LNCaP clone FGC (cell line): ENCODE measurements around the gene SKAP1.

Experiments
- DNase-seq: peaks from one replicate; pipeline ENCODE4 v3.0.0-alpha.2; 2011; ENCODE audit warnings: low read depth
- H3K4me3 ChIP-seq: 2 replicates; pipeline ENCODE4 v1.5.1; 2011; ENCODE audit warnings: mild to moderate bottlenecking, low read depth, low read length, control low read depth
- TF ChIP-seq, protein P1 (sequence below): IDR thresholded peaks from 2 replicates; pipeline ENCODE4 v1.5.1; 2012; ENCODE audit warnings: mild to moderate bottlenecking; ENCODE audit not compliant: control insufficient read depth, insufficient read depth; ENCODE audit errors: extremely low read depth

SKAP1 gene

DNA sequence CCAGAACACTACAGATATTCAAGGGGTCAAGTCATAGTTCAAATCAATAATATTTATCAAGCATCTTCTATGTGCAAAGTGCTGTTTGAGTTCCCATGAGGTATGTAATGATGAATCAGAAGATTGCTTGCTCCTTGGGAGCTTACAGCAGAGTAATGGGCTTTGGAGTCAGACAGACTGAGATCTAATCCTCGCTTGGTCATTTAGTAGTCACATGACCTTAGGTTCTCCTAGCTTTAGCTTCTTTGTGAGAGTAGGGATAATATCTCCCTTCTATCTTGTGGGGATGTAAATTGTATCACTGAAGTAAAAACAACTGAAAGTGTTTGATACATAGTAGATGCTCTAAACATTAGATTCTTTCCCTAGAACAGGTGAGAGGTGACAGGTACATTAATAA lies 292.4 kb downstream of the SKAP1 start:
- H3K4me3 ChIP-seq = no peak overlapping the region
- TF ChIP-seq, protein P1, sequence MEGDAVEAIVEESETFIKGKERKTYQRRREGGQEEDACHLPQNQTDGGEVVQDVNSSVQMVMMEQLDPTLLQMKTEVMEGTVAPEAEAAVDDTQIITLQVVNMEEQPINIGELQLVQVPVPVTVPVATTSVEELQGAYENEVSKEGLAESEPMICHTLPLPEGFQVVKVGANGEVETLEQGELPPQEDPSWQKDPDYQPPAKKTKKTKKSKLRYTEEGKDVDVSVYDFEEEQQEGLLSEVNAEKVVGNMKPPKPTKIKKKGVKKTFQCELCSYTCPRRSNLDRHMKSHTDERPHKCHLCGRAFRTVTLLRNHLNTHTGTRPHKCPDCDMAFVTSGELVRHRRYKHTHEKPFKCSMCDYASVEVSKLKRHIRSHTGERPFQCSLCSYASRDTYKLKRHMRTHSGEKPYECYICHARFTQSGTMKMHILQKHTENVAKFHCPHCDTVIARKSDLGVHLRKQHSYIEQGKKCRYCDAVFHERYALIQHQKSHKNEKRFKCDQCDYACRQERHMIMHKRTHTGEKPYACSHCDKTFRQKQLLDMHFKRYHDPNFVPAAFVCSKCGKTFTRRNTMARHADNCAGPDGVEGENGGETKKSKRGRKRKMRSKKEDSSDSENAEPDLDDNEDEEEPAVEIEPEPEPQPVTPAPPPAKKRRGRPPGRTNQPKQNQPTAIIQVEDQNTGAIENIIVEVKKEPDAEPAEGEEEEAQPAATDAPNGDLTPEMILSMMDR = no peak
- DNase-seq = no peak

DNA sequence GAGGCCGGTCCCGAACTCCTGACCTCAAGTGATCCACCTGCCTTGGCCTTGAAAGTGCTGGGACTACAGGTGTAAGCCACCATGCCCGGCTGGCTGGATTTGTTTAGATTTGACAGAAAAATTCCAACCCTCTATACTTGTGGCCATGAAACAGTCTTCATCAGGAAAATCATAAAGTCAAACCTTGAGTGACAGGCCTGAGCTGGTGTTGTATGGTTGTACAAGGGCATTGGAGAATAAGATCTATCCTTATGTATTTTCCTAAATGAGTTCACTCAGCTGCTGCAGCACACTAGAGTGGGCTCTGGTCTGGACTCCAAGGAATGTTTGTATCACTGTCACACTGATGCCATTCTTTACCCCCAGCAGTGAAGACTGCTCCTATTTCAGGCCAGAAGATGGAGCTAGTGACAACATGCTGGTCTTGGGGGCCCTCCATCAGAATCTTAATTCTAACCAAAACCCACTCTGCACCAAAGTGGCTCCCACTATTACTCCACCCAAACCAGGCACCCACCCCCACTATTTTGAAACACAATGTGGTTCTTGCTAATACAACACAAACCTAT lies 295.0 kb downstream of the SKAP1 start:
- H3K4me3 ChIP-seq = no peak overlapping the region
- DNase-seq = no peak
- TF ChIP-seq, protein P1 = no peak

DNA sequence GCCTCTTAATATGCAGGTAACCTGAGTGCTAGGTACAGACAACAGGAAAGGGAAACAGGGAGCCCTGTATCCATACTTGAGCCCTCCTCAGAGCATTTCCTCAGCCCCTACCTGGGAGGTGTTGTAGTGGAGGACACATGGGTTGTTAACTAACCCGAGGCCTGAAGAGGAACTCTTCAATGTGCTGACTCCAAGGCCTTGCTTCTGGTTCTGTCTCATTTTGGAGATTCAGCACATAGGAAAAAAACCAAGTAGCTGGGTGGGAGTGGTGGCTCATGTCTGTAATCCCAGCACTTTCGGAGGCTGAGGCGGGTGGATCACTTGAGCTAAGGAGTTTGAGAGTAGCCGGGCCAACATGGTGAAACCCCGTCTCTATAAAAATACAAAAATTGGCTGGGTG lies 297.6 kb downstream of the SKAP1 start:
- TF ChIP-seq, protein P1 = no peak
- DNase-seq = no peak

DNA sequence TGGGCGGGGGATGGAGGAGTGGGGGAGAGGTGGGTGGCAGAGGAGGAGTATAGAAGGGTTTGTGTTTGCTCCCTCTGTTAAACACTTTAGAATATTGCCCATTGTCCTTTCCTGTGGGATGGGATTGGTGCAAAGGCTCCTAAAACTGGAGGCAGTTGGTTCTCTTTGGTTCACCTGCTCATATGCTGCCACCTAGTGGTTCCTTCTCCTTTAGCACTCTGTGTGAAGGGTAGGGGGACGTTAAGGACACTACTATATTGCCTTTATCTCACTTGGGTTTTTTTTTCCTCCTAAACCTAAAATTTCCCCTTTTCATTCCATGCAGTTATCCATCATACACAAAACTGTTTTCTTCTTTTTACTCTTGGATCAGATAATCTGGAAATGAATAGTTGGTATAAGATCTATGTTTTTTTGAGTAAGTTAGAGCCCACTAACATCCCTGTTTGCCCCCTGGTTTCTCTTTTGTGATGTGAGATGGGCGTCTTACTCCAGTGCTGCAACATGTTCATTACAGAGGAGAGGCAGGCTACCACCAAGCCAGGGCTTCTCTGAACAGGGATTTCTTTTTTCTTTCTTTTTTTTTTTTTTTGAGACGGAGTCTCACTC lies 298.7 kb downstream of the SKAP1 start:
- no peak overlapping the region for H3K4me3 ChIP-seq
- peak; percentile 33 for DNase-seq
- TF ChIP-seq, protein P1 = peak; percentile 89

More for the DNA sequence above, 297.6 kb downstream of the SKAP1 start:
- no peak overlapping the region for H3K4me3 ChIP-seq

DNA sequence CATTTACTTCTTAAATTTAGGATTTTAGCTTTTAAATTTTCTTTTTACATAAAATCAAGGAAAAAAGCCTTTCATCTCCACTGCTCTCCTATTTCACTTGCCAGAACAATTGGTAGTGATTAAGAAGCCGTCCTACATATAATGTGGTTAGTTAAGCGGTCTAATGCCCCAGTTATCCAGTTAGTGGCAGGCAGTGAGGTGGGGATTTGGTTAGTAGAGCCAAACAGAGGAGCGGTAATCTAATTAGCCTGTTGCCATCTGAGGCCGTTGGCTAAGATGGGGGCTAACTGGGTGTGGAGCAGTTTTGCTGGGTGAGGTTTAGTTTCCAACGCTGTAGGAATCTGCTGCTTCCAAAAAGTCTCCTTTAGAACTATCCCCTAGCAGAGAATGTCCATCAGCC lies 300.0 kb downstream of the SKAP1 start:
- no peak overlapping the region for H3K4me3 ChIP-seq
- DNase-seq = no peak
- TF ChIP-seq, protein P1 = no peak

DNA sequence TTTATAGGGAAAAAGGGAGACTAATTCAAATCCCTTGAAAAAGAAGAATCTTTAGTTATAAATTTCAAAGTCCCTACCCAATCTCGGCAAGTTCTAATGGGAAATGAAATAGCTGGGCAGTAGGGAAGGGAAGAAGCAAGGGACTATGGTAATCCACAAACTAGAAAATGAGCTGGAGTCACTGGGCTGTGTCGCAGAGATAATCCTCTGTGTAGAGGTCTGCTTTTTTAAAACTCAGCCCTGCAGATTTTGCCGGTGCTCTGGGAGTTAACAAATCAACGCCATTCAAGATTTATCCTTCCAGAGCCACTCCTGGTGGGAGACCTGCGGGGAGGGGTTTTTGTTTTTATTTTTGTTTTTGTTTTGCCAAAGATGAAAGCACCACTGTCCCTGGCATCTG lies 301.6 kb downstream of the SKAP1 start:
- DNase-seq = no peak
- H3K4me3 ChIP-seq = no peak overlapping the region
- TF ChIP-seq, protein P1 = no peak
